ENCODE results near the gene CCDC148. TPM values are rescaled to one million over a fixed set of nuclear protein-coding genes. Genes with fewer than 3 reads are reported as not detected.

Gene CCDC148
- total and polyA plus RNA-seq, 8 donors: 0.64 to 6.0 (median 3.5) TPM

GRCh38 chr2:158391361-158391760 is 65.2 kb downstream of the CCDC148 start:
- Histone ChIP-seq H3K27me3 (no peaks in the 10 kb centered on the region), H3K9me3 (no peaks in the 10 kb centered on the region), H3K4me3 (no peak overlapping the region), H3K27ac (no peak overlapping the region), H3K4me1 (no peaks in the 10 kb centered on the region), H3K36me3 (no peaks in the 10 kb centered on the region)
- intact Hi-C loops (cut with DNase I): no loop called here
- TF ChIP-seq CTCF (IDR thresholded peaks at IDR 0.05): no peak
- DNase-seq (no peak), ATAC-seq (no peak)

GRCh38 chr2:158388159-158388558 is 68.4 kb downstream of the CCDC148 start:
- ATAC-seq (no peak), DNase-seq (no peak)
- no peak overlapping the region for H3K27ac ChIP-seq
- H3K4me3 ChIP-seq: no peak overlapping the region
- H3K9me3 ChIP-seq: no peaks in the 10 kb centered on the region
- TF ChIP-seq CTCF (IDR thresholded peaks at IDR 0.05): no peak
- no peaks in the 10 kb centered on the region for H3K4me1 ChIP-seq
- no peaks in the 10 kb centered on the region for H3K27me3 ChIP-seq
- intact Hi-C loops (cut with DNase I): no loop called here
- no peaks in the 10 kb centered on the region for H3K36me3 ChIP-seq

- intact Hi-C loops (cut with DNase I): no loop called here
- H3K36me3 ChIP-seq: no peaks in the 10 kb centered on the region
- no peaks in the 10 kb centered on the region for H3K27me3 ChIP-seq
- H3K4me3 ChIP-seq: no peak overlapping the region
- DNase-seq (no peak), ATAC-seq (no peak)
- no peak for TF ChIP-seq CTCF (IDR thresholded peaks at IDR 0.05)
- H3K9me3 ChIP-seq: peaks cover 0 to 4% of the 10 kb centered on the region in 2 donors
- no peak overlapping the region for H3K27ac ChIP-seq
- H3K4me1 ChIP-seq: no peaks in the 10 kb centered on the region
Measured at GRCh38 chr2:158385646-158386045, 70.9 kb downstream of the CCDC148 start.

GRCh38 chr2:158381978-158382377 is 74.6 kb downstream of the CCDC148 start:
- H3K27me3 ChIP-seq: no peaks in the 10 kb centered on the region
- intact Hi-C loops (cut with DNase I): no loop called here
- peaks cover 0 to 4% of the 10 kb centered on the region in 2 donors for H3K9me3 ChIP-seq
- H3K36me3 ChIP-seq: no peaks in the 10 kb centered on the region
- H3K27ac ChIP-seq: no peak overlapping the region
- ATAC-seq: no peak
- no peaks in the 10 kb centered on the region for H3K4me1 ChIP-seq
- DNase-seq: no peak
- TF ChIP-seq CTCF (IDR thresholded peaks at IDR 0.05): no peak
- no peak overlapping the region for H3K4me3 ChIP-seq

- H3K27ac ChIP-seq: no peak overlapping the region
- intact Hi-C loops (cut with DNase I): no loop called here
- H3K36me3 ChIP-seq: no peaks in the 10 kb centered on the region
- no peak for DNase-seq
- no peak overlapping the region for H3K4me3 ChIP-seq
- no peaks in the 10 kb centered on the region for H3K27me3 ChIP-seq
- TF ChIP-seq CTCF (IDR thresholded peaks at IDR 0.05): no peak
- peaks cover 0 to 4% of the 10 kb centered on the region in 2 donors for H3K9me3 ChIP-seq
- no peaks in the 10 kb centered on the region for H3K4me1 ChIP-seq
- no peak for ATAC-seq
Measured at GRCh38 chr2:158381205-158381604, 75.3 kb downstream of the CCDC148 start.
